Measurements from ENCODE around the gene NAV2.

NAV2 gene

DNA sequence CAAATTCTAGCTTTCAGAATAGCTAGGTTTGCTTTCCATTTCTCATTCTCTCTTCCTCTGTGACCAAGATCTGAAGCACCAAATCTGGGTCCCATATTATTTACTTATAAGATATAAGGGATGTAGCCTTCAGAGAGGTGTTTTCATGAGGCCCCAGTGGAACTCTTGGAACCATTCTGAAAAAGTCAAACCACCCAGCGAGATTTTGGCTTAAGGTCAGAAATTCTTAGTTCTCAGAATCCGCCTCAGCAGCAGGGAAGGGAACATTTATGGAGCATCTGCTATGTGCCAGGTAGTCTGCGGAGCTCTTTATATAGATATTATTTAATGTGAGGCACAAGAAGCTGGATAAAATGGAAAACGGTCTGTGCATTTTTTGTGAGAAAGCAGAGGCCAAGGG is 6.3 kb downstream of the NAV2 start:
- DNase-seq (ENCODE audit: low read depth in 2 of 2), result no peak

DNA sequence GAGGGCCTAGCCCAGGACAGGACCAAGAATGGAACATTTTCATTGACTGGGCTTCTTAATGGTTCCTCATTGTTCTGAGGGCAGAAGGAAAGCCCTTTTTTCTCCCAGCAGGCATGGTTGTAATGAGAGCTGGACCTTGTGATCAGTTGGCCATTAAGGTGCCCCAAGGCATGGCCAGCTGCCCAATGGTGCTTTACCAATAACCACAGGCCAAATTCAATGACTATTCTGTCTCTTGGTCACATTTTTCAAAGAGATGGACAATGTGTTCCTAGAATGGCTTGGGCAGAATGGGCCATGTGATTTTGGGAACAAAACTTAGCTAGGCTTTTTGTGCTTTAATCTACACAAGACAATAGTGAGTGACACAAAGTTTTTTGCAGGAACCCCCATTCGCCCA is 7.3 kb downstream of the NAV2 start:
- no peak for DNase-seq (ENCODE audit: low read depth in 2 of 2)

DNA sequence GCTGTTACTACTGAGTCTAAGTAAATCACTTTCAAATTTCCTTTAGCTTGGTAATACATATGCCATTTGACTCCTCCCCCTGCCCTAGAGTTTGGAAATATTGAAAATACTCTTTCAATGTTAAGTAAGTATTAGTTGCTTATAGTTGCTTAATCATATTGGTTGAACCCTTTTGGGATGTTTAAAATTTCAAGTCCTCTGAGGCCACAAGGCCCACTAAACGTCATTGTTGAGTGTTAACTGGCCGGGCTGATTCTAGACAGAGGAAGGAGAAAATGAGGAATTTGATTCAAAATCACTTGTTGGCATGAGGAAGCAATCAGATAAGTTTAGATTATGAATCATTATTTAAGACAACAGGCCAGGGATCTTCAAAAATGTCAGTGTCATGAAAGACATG is 8.5 kb downstream of the NAV2 start:
- no peak for DNase-seq (ENCODE audit: low read depth in 2 of 2)

DNA sequence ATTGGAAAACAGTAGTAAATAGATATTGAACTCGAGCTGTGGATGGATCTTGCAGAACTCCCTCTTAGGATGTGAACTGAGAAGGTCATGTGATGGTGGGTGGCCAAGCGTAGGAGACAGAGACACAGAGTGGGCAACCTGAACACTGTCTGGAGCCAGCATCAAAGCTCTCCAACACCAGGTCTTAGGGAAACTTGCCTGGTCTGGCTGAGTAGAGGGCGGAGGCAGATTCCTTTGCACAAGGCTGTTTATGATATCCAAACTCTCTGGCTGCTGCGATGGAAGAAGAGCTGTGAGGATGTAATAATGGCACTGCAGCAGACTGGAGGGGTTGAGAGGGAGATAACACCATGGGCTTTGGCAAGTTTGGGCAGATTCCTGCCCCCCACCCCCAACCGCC is 10.1 kb downstream of the NAV2 start:
- no peak for DNase-seq (ENCODE audit: low read depth in 2 of 2)

DNA sequence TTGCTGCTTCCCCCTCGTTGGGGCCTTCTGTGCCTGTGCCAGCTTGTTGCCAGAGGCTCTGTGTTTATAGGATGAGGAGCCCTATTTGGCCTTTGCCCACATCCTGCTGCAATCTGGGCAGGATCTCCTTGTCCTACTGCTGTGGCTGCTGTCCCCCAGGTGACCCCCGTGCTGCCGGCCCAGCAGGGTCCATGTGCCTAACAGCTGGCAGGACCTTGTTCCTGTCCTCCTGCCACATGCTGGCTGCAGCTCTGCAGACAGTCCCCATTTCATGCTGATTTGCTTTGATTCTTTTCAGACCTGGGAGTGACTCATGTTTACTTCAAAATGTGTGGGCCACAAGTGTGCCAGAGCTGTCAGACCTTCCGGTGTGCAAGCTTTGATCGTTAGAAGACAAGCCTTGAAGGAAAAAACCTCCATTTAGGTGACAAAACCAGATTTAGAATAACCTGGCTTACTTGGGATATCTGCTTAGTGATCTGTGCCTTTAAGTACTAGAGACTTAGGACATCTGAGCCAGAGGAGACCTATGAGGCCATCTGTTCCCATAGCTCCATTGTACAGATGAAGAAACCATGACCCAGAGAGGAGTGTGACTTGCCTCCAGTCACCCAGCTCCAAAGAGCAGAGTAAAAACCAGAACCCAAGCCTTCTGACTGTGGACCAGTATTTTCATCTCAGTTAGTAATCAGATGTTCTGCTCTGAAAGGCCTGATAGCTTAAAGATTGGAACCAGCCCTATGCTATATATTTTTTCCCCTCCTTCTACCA is 11.1 kb downstream of the NAV2 start:
- DNase-seq (ENCODE audit: low read depth in 2 of 2), result peak in 1 of 2 donors; percentile 14

DNA sequence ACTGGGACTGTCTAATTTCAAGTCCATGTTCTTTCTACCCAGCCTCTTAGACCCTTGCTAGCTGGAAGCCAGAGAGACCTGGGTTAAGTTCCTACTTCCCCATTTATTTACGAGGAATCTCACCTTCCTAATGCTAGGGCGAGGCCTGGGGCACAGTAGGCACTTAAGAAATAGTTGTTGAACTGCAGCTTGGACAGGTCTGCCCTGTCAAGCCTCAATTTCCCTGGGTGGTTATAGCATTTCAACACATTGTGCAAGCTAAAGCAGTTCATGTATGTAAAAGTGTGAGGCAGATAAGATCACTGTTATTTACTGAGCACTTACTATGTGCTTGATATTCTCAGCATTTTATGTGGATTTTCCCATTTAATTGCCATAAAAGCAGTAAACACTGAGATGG is 12.1 kb downstream of the NAV2 start:
- no peak for DNase-seq (ENCODE audit: low read depth in 2 of 2)

DNA sequence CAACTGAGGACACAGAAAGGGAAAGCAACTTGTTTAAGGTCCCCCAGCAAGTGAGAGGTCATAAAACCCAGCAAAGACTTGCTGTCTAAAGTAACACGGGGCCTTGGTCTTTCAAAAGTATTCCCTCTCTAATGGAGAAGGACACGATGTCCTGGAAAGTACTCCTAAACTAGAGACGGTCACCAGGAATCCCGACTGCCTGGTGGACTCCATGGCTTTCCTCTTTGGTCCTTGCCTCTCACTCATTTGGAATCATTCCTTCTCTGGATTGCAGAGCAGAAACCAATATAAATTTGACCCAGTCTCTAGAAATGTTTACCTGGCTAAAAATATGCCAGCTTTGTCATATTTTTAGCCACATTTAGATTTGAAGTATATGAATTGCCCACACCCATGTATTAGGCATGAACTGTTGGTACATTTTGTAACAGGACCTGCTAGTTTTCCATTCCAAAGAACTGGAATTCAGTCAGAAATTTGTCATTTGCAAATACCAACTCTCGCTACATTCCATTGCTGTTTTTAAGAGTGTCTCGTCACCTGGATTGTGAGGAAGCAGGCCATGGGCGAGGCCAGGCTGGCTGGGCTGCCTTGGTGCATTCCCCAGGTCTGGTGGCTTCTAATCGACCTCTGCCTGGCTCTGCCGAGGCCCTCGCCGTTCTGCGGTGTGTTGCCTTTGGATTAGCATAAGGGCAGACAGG is 12.9 kb downstream of the NAV2 start:
- no peak for DNase-seq (ENCODE audit: low read depth in 2 of 2)

DNA sequence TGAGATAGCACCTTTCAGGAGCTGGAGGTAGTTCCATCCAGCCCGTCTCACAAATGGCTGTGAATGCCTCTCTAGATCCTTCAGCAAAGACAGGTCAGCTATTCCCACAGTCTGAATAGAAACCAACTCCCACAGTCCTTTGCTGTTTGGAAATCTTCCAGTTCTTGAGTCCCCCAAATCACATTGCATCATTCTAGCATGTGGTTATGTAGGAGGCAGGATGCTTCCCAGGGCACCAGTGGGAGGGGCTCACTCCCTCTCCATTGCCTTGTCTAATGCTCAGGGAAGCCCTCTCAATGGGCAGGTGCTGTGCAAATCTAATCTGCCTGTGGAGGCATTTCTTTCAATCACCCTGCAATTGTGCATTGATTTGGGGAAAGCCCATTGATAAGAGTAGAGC is 14.6 kb downstream of the NAV2 start:
- no peak for DNase-seq (ENCODE audit: low read depth in 2 of 2)

DNA sequence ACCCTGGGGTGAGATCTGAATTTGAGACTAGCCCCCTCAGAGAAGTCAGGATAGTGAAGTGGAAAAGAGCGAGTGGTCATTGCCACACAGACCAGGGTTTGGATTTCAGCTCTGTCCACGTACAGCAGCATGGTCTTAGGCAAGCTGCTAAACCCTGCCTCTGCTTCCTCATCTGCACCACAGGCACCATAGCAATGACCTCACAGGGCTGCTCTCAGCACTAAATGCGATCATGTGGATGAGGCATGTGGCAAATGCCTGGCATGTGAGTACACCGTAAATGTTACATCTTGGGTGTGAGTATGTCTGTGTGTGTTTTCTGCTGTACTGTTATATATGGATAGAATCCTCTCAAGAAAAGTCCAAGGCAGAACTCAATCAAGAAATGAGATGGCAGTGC is 15.8 kb downstream of the NAV2 start:
- no peak for DNase-seq (ENCODE audit: low read depth in 2 of 2)

DNA sequence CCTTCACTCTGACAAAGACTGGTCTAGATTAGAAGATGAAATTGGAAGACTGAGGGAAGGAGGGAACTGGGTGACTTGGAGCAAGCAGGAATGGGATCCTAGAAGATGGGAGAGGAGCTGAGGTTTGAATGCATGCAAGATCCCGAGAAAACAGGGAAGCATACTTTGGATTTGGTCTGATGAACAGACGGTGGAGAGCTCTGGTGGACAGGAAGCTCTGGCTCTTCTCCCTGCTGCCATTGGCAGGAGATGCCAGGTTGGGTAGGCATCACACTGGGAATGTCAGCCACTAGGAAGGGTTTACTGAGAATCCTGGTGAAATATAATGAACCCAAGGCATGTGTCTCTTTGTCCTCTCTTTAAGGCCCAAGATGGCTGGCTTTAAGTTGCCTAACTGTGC is 16.5 kb downstream of the NAV2 start:
- no peak for DNase-seq (ENCODE audit: low read depth in 2 of 2)

DNA sequence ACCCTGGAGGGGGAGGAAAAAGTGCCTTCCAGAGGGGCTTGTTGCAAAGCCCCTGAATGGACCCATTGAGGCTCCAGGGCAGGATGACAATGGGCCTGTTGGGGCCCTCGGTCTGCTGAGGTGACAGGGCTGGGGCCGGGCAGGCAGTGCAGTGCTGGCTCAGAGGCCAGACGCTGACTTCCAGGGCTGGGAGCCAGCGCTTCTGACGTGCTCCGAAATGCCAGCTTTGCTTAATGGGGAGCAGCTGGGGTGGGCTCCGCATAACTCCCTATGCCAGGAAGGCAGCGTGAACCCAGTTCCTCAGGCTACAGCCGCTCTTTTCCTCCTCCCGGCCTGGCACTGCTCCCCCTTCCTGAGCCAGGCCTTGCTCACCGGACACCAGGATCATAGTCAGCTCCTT is 17.7 kb downstream of the NAV2 start:
- DNase-seq (ENCODE audit: low read depth in 2 of 2), result no peak

DNA sequence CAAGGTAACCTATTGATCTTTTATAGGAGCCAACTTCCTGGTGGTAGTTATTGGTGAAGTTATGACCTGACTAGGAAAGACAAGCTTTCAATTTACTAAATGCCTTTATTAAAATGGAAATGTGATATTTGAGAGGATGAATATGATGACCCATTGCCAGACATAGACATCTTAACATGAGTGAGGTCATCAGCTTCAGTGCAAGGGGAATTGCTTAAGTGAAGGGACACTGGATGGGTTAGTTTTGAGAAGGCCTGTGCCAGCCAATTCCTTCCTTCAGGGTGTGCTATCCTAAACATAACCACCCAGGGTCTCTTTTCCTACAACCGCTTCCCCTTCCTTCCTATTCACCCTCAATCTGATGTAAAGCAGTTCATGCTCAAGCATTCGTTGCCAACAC is 21.5 kb downstream of the NAV2 start:
- DNase-seq (ENCODE audit: low read depth in 2 of 2), result no peak

DNA sequence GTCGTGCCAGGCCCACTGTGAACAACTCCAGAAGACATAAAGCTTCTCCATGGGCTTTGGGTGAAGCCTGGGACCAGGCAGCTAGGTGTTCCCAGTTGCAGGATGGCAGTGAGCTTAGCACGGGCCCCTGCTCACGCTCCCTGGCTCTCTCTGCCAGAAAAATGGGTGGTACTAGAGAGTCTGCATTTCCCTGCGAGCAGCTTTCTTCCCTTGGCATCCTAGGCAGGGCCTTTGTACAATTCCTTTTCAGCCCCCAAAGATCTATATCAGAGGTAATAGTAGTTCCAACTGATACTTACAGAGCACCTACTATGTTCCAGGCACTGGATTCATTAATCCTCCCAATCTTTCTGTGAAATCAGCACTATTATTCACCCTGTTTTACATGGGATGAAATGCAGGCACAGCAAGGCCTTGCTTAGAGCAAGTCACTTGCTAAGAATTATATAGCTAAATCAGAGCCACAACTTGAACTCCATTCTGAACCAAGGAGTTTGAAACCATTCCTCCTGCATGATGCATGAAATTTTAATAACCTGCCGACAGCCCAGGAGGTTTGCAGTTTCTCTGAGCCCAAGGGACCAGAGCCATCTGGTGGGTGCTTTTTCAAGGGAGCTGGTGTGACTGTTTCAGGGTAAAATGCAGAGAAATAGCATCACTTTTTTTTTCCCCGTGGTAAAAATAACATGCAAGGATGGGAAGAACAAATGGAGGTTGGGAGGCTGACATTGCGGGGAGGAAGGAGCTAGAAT is 22.7 kb downstream of the NAV2 start:
- no peak for DNase-seq (ENCODE audit: low read depth in 2 of 2)

DNA sequence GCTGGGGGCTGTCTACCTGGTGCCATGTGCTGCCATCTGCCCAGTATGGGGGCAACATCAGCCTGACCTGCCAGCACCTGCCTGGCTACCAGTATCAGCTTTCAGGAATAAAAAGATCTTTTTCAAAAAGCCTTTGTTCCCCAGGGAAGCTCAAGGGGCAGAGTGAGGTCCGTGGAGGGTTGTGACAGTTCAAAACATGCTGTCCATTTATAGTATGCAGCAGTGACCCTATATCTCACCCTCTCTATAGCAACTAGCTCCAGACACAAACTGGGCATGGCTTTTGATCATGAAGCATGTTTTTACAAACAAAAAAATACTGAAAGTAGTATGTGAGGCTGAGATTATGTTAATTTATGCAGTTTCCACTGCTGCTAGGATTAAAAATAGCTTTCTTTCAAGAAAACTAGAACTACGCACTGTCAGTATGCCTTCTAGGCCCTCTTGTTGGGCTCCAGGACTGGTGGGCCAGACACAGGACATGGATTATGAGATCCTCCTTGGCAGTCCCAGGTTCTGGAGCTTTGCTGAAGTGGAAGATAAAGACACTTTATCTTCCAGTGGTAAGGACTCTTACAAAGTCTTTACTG is 23.4 kb downstream of the NAV2 start:
- DNase-seq (ENCODE audit: low read depth in 2 of 2), result no peak

DNA sequence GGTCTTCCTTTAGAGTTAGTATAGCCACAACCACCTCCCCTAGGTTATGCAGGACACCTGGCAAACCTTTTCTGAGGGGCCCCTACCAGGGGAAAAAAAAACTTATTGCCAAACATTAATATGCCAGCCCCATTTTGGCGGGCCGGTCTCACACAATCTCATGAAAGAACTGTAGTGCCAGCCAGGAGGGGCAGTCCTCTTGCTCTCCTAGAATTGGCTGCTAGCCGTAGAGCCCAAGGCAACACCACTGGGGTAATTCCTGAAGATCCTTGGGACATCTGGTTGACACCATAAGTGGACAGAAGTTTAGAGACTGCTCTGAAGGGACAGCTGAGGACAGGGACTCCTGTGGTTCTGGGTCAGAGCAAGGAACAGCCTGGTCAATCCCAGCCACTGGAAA is 24.2 kb downstream of the NAV2 start:
- DNase-seq (ENCODE audit: low read depth in 2 of 2), result no peak

DNA sequence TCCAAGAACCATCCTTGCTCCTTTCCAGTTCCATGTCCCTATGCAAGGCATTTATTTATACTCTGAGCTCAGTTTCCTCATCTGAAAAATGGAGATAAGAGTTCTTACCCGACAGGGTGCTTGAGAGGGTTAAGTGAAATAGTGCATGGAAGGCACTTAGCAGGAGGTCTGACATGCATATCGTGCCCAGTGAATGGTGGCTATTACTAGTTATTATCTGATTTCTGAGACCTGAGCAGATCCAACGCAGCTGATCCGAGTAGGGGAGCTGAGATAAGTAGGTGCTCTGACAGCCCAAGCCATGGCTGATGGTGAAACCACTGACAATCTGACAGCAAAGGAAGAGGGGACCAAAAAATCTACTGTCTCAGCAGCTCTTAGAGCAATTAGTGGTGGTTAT is 24.9 kb downstream of the NAV2 start:
- no peak for DNase-seq (ENCODE audit: low read depth in 2 of 2)

DNA sequence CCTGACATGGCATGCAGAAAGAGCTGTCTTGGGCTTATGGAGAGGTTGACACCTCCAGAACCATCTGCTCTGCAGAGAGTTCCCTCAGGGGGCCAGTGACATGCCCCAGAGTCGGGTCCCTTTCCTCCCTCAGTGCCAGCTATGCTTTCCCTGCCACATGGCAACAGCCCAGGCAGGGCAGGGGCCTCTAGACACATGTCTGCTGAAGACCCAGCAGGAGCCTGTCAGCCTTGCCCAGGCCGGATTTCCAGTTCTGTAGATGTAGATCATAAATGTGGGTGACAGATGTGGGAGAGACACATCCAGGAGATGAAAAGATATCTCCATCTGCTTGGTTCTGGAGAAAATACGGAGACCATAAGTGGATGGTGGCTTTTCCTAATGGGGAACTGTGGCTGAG is 25.5 kb downstream of the NAV2 start:
- no peak for DNase-seq (ENCODE audit: low read depth in 2 of 2)

DNA sequence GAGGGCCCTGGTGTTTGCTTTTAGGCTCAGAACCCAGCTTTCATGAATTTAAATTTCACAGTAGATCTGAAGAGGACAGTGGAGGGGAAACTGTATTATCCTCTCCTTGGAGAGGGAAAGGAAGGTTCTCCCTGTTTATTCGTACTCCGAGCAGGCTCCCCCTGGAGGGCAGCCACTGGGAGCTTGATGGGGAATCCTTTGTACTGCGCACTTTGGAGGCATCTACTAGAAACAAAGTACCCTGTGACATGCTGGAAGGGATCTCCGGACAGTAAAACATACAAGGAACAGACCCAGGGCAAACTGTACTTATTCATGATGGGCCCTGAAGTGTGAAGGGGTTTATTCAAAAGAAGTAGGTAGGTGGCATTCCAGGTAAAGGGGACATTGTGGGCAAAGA is 27.2 kb downstream of the NAV2 start:
- no peak for DNase-seq (ENCODE audit: low read depth in 2 of 2)

DNA sequence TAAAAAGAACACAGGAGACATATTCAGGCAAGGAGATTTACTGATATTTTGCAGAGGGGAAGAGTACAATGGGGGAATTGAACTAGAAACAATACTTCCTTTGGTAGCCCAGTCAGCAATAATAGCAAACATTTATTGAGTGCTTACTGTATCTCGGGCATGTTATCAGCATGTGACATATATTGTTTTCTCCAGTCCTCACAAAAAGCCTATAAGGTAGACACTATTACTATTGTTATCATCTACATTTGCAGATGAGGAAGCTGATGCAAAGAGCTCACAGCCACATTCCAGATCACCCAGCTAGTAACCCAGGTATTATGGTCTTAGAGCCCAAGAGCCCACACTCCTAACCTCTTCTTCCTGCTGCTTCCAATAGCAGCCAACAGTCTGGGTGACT is 27.9 kb downstream of the NAV2 start:
- no peak for DNase-seq (ENCODE audit: low read depth in 2 of 2)

DNA sequence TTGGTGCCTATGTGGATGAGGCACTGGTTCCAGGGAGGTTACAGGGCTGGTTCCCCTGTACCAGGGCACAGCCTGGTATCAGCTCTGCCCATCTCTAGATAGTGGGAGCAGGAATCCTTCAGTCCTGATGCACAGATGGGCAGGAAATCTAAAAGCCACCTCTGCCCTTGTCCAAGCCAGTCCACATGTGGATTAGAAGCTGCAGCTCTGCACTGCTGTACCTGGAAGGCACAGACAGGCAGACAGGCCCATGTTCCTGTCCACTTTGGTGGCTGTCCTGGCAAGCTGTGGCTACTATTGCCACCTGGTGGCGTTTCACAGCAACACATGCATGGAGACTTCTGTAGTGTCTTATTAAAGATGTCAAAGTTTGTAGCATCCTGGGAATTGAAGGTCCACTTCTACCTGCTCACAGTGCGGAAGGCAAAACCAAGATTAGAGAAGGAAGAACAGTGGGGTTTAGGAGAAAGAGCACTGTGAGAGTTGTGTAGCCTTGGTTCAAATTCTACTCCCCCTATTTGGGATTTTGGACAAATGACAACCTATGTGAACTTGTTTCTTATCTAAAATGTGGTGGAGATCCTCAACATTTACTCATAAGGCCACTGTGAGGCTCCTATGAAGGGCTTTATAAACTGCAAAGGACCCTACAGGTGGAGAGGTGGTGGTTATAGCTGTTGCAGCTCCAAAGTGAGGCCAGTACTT is 30.1 kb downstream of the NAV2 start:
- peak; percentile 13 to 27 for DNase-seq (ENCODE audit: low read depth in 2 of 2)

DNA sequence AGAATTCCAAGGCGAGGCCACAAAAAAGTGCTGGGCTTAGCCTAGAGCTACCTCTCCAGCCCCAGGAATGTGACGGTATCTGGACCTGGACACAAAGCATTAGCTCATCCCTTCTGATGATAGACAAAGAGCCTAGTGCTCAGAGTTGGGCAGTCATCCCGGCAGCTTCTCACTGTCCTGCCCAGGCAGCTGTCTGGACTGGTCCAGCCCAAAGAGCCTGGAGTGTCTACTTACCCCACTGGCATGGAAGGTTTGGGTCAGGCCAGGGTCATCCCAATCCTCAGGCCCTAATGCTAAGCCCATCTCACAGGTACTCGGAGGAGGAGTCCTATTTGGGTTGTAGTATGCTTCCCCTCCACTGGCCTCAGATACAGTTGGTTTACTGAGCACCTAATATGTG is 31.0 kb downstream of the NAV2 start:
- DNase-seq (ENCODE audit: low read depth in 2 of 2), result no peak

DNA sequence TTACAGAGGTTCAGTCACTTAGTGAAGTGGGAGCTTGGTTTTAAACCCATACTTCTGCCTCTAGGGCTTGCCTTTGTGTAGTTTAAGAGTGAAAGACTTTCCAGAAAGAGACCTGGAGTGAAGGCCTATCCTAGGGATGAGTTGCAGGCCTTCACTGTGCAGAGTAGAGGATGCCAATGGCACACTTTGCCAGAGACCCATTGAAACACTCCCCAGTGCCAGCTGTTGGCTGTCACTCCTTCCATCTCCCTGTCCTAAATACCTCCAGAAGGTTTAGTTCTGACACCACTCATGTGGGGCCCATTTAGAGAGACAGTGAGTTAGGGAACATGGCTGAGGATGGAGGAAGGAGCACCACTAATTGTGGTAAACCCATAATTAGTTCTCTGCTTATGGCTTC is 31.5 kb downstream of the NAV2 start:
- DNase-seq (ENCODE audit: low read depth in 2 of 2), result no peak
